Hepatocyte (in vitro differentiated cells): ENCODE results near the gene CNP. TPM values are rescaled to one million over a fixed set of nuclear protein-coding genes. Genes with fewer than 3 reads are reported as not detected.

Experiments used
- DNase-seq: peaks from one replicate; pipeline ENCODE4 v3.0.0-alpha.2; 2016; ENCODE audit warnings: low spot score
- H2AFZ ChIP-seq: fragments of 200-600 bp; sonication (generic); 2 replicates; pipeline ENCODE4 v1.6.0; 2016; ENCODE audit warnings: antibody characterized with exemption, mild to moderate bottlenecking
- H3K27ac ChIP-seq: fragments of 200-600 bp; sonication (generic); 2 replicates; pipeline ENCODE4 v1.5.1; 2016; ENCODE audit warnings: mild to moderate bottlenecking
- H3K27me3 ChIP-seq: fragments of 200-600 bp; sonication (generic); 2 replicates; pipeline ENCODE4 v1.6.1; 2016
- H3K36me3 ChIP-seq: fragments of 200-600 bp; sonication (generic); replicated peaks from 2 replicates; pipeline ENCODE4 v1.5.1; 2016; ENCODE audit warnings: low read depth; ENCODE audit not compliant: insufficient read depth
- H3K4me1 ChIP-seq: fragments of 200-600 bp; sonication (generic); 2 replicates; pipeline ENCODE4 v1.5.1; 2016; ENCODE audit warnings: mild to moderate bottlenecking, moderate library complexity; ENCODE audit not compliant: insufficient read depth
- H3K4me2 ChIP-seq: fragments of 200-600 bp; sonication (generic); 2 replicates; pipeline ENCODE4 v1.6.0; 2016
- H3K4me3 ChIP-seq: fragments of 200-600 bp; sonication (generic); 2 replicates; pipeline ENCODE4 v1.5.1; 2016; ENCODE audit warnings: mild to moderate bottlenecking
- H3K79me2 ChIP-seq: fragments of 200-600 bp; sonication (generic); 2 replicates; pipeline ENCODE4 v1.6.0; 2017; ENCODE audit warnings: mild to moderate bottlenecking
- H3K9me2 ChIP-seq: fragments of 200-600 bp; sonication (generic); replicated peaks from 2 replicates; pipeline ENCODE4 v1.6.0; 2017; ENCODE audit warnings: mild to moderate bottlenecking; ENCODE audit not compliant: insufficient read depth
- H3K9me3 ChIP-seq: fragments of 200-600 bp; sonication (generic); 2 replicates; pipeline ENCODE4 v1.5.1; 2016; ENCODE audit warnings: low read depth, mild to moderate bottlenecking
- H4K20me1 ChIP-seq: fragments of 200-600 bp; sonication (generic); 2 replicates; pipeline ENCODE4 v1.6.0; 2016; ENCODE audit warnings: mild to moderate bottlenecking; ENCODE audit not compliant: insufficient read depth, poor library complexity, severe bottlenecking
- CTCF ChIP-seq: fragments of 200-600 bp; sonication (generic); IDR thresholded peaks from 2 replicates; pipeline ENCODE4 v1.5.1; 2016; ENCODE audit warnings: antibody characterized with exemption, mild to moderate bottlenecking; ENCODE audit not compliant: poor library complexity
- EZH2 ChIP-seq: fragments of 200-600 bp; sonication (generic); IDR thresholded peaks from 2 replicates; pipeline ENCODE4 v1.6.1; 2016; ENCODE audit warnings: antibody characterized with exemption, mild to moderate bottlenecking, borderline replicate concordance
- EZH2phosphoT487 ChIP-seq: fragments of 200-600 bp; sonication (generic); IDR thresholded peaks from one replicate; pipeline ENCODE4 v1.6.1; 2018; ENCODE audit warnings: antibody characterized with exemption, mild to moderate bottlenecking, low read depth, moderate library complexity; ENCODE audit not compliant: unreplicated experiment, severe bottlenecking
- WGBS: methylation state at CpG from one replicate; pipeline ENCODE4 v1.1.6; 2016; ENCODE audit warnings: low lambda C conversion rate; ENCODE audit errors: missing lambda C conversion rate; 5-methylcytosine and 5-hydroxymethylcytosine counted together
- polyA plus RNA-seq: library from polyadenylated mRNA; unstranded; fragments of >200 nt; fragmentation: Nextera tagmentation; extraction: Ambion mirVana; gene quantifications from 2 replicates; pipeline ENCODE4 v1.2.1, GENCODE V29; 2016
- total RNA-seq: library from RNA; depleted of rRNA; stranded (reverse); fragments of >200 nt; gene quantifications from 2 replicates; pipeline ENCODE4 v1.2.3, GENCODE V29; 2014

Gene CNP
- total and polyA plus RNA-seq, 2 experiments from 2014 or later: 61.4 to 97.0 TPM

GRCh38 chr17:41975099-41976083, 8.8 kb downstream of the CNP start:
- Histone ChIP-seq H3K4me2 (no peak overlapping the region), H3K79me2 (peaks cover 16% of the 10 kb centered on the region), H2AFZ (no peak overlapping the region), H3K9me3 (no peaks in the 10 kb centered on the region), H3K4me3 (no peak overlapping the region), H3K9me2 (no peaks in the 10 kb centered on the region), H3K36me3 (no peaks in the 10 kb centered on the region), H3K27ac (no peak overlapping the region), H3K4me1 (no peaks in the 10 kb centered on the region), H4K20me1 (peaks cover 3% of the 10 kb centered on the region), H3K27me3 (no peaks in the 10 kb centered on the region)
- 94% methylated on average over 9 of the region's 9 CpGs for WGBS
- TF ChIP-seq EZH2 (no peak), CTCF (no peak), EZH2phosphoT487 (no peak)
- no peak for DNase-seq

- Histone ChIP-seq H3K27me3 (no peaks in the 10 kb centered on the region), H3K27ac (no peak overlapping the region), H3K36me3 (no peaks in the 10 kb centered on the region), H3K4me2 (no peak overlapping the region), H3K4me3 (no peak overlapping the region), H3K9me2 (no peaks in the 10 kb centered on the region), H4K20me1 (peaks cover 3% of the 10 kb centered on the region), H2AFZ (no peak overlapping the region), H3K79me2 (peaks cover 8% of the 10 kb centered on the region), H3K9me3 (no peaks in the 10 kb centered on the region), H3K4me1 (no peaks in the 10 kb centered on the region)
- 95% methylated on average over 11 of the region's 11 CpGs for WGBS
- no peak for DNase-seq
- no peak for TF ChIP-seq CTCF
- TF ChIP-seq EZH2phosphoT487: no peak
- no peak for TF ChIP-seq EZH2
Observed at GRCh38 chr17:41976142-41976768, 9.7 kb downstream of the CNP start.

- Histone ChIP-seq H3K36me3 (no peaks in the 10 kb centered on the region), H3K27ac (no peak overlapping the region), H3K27me3 (no peaks in the 10 kb centered on the region), H3K9me2 (no peaks in the 10 kb centered on the region), H3K4me2 (no peak overlapping the region), H3K4me1 (peaks cover 5% of the 10 kb centered on the region), H3K4me3 (no peak overlapping the region), H4K20me1 (peaks cover 3% of the 10 kb centered on the region), H2AFZ (no peak overlapping the region), H3K79me2 (no peaks in the 10 kb centered on the region), H3K9me3 (no peaks in the 10 kb centered on the region)
- 87% methylated on average over 4 of the region's 4 CpGs for WGBS
- no peak for DNase-seq
- no peak for TF ChIP-seq EZH2
- no peak for TF ChIP-seq CTCF
- TF ChIP-seq EZH2phosphoT487: no peak
Observed at GRCh38 chr17:41977991-41978390, 11.4 kb downstream of the CNP start.
